ENCODE results near the gene NR5A2. TPM values are rescaled to one million over a fixed set of nuclear protein-coding genes. Genes with fewer than 3 reads are reported as not detected.

The NR5A2 gene
- total RNA-seq, 1 experiment from 2014 or later = 4.7 TPM

GRCh38 chr1:200182701-200183100 lies 155.2 kb downstream of the NR5A2 start:
- Histone ChIP-seq H3K9ac (ENCODE audit: extremely low read depth, insufficient read length, low read length) (no peak overlapping the region), H2BK12ac (ENCODE audit: insufficient read length, low read depth, low read length) (no peak overlapping the region), H2BK15ac (ENCODE audit: low read depth, low read length) (no peak overlapping the region), H4K5ac (ENCODE audit: insufficient read length, low read depth, low read length) (no peak overlapping the region), H4K91ac (ENCODE audit: insufficient read length, low read depth, low read length) (no peak overlapping the region), H4K8ac (replicated peaks; ENCODE audit: insufficient read length, low read depth, low read length) (no peak overlapping the region), H3K27me3 (ENCODE audit: insufficient read depth, low read length) (no peaks in the 10 kb centered on the region), H3K9me3 (ENCODE audit: control insufficient read depth, low read depth, low read length) (no peaks in the 10 kb centered on the region), H3K56ac (ENCODE audit: insufficient read length, low read depth, low read length) (no peak overlapping the region), H2AFZ (ENCODE audit: low read length) (no peak overlapping the region), H3K23ac (ENCODE audit: insufficient read length, low read depth, low read length) (no peak overlapping the region), H3K4me2 (ENCODE audit: insufficient read depth, insufficient read length, low read length) (no peak overlapping the region), H4K20me1 (ENCODE audit: control insufficient read depth, insufficient read depth, insufficient read length) (no peaks in the 10 kb centered on the region), H3K4me1 (ENCODE audit: insufficient read depth, low read length) (no peaks in the 10 kb centered on the region), H2BK120ac (ENCODE audit: low read depth, low read length, poor library complexity, severe bottlenecking) (no peak overlapping the region), H3K27ac (ENCODE audit: insufficient read length, low read depth, low read length) (no peak overlapping the region), H2AK5ac (ENCODE audit: insufficient read length, low read length) (no peak overlapping the region), H3K23me2 (ENCODE audit: insufficient read length, low read depth, low read length, poor library complexity, severe bottlenecking) (no peaks in the 10 kb centered on the region), H3K79me1 (ENCODE audit: insufficient read depth, low read depth, low read length, poor library complexity, severe bottlenecking) (no peaks in the 10 kb centered on the region), H3K18ac (ENCODE audit: insufficient read length, low read depth, low read length) (no peak overlapping the region), H3K4ac (ENCODE audit: low read depth, low read length) (no peak overlapping the region), H3K79me2 (ENCODE audit: insufficient read depth, low read length) (no peaks in the 10 kb centered on the region), H2BK20ac (ENCODE audit: low read depth, low read length, poor library complexity, severe bottlenecking) (no peak overlapping the region), H3T11ph (ENCODE audit: low read length) (no peak overlapping the region), H2BK5ac (ENCODE audit: insufficient read length, low read length) (no peak overlapping the region), H3K14ac (ENCODE audit: insufficient read depth, low read length) (no peak overlapping the region)
- H3K36me3 Mint-ChIP-seq (ENCODE audit: insufficient read depth in 1 of 3, low read depth in 3 of 3) = peaks cover 21 to 26% (median 21%) of the 10 kb centered on the region in 3 experiments
- TF ChIP-seq CTCF (conservative IDR thresholded peaks at IDR 0.05) = no peak
- no peaks in the 10 kb centered on the region for H3K27me3 Mint-ChIP-seq (ENCODE audit: low read depth)
- DNase-seq = no peak
- peak overlapping the region in 1 of 3 experiments; percentile 51; a peak in 1 of 7 replicates for H3K27ac Mint-ChIP-seq
- H3K4me1 Mint-ChIP-seq = no peaks in the 10 kb centered on the region
- peaks cover 21 to 36% of the 10 kb centered on the region in 2 experiments for H3K9me3 Mint-ChIP-seq
- H3K4me3 Mint-ChIP-seq = no peak overlapping the region
- WGBS (ENCODE audit: extremely low coverage, insufficient read length, low lambda C conversion rate) = no CpG with 5 or more reads among the region's 7 CpGs

Data from H9 (cell line).